Cardiac muscle cell (in vitro differentiated cells and primary cell): Measurements from ENCODE around the gene RPL36AL. TPM values are rescaled to one million over a fixed set of nuclear protein-coding genes. Genes with fewer than 3 reads are reported as not detected.
A peak's percentile ranks its signal among the peaks of the same experiment; 100 is the strongest.
"Not testable (repeated sequence)": the region's sequence is repeated elsewhere in the genome, so short reads cannot be mapped to it uniquely, and the experiment has no call there.

Source experiments
- DNase-seq, 2 donors: peaks; one replicate each; pipeline versions ENCODE4 v3.0.0 to v3.0.0-alpha.2; 2010 to 2017; ENCODE audit warnings: low read depth in 1 of 2, low spot score in 1 of 2
- H3K27ac ChIP-seq: fragments of 200-600 bp; sonication (generic); 2 replicates; pipeline ENCODE4 v1.5.1; 2016
- H3K27me3 ChIP-seq: fragments of 200-600 bp; sonication (generic); 2 replicates; pipeline ENCODE4 v1.6.0; 2016; ENCODE audit warnings: control low read depth
- H3K36me3 ChIP-seq: fragments of 200-600 bp; sonication (generic); 2 replicates; pipeline ENCODE4 v1.5.1; 2016; ENCODE audit warnings: control low read depth
- H3K4me1 ChIP-seq: fragments of 200-600 bp; sonication (generic); 2 replicates; pipeline ENCODE4 v1.8.1; 2017; ENCODE audit warnings: low read depth, mild to moderate bottlenecking, mixed run types
- H3K4me3 ChIP-seq: fragments of 200-600 bp; sonication (generic); 2 replicates; pipeline ENCODE4 v1.5.1; 2016; ENCODE audit warnings: mild to moderate bottlenecking
- H3K9me3 ChIP-seq: fragments of 200-600 bp; sonication (generic); 2 replicates; pipeline ENCODE4 v1.5.1; 2017; ENCODE audit warnings: low read depth, mild to moderate bottlenecking, control low read depth
- polyA plus RNA-seq: library from polyadenylated mRNA; unstranded; fragments of >200 nt; fragmentation: Nextera tagmentation; extraction: Ambion mirVana; gene quantifications from 2 replicates; pipeline ENCODE4 v1.2.1, GENCODE V29; 2016
- total RNA-seq: library from RNA; depleted of rRNA; stranded (reverse); fragments of >200 nt; gene quantifications from 2 replicates; pipeline ENCODE4 v1.2.3, GENCODE V29; 2016
- TF ChIP-seq, protein P1 (sequence below): IDR thresholded peaks from 2 replicates; pipeline ENCODE4 v1.5.1; 2012; ENCODE audit warnings: low read depth, mild to moderate bottlenecking, low read length

Gene RPL36AL
- total RNA-seq (165 and 197 TPM in 2 replicates), polyA plus RNA-seq (185 and 208 TPM in 2 replicates)

DNA sequence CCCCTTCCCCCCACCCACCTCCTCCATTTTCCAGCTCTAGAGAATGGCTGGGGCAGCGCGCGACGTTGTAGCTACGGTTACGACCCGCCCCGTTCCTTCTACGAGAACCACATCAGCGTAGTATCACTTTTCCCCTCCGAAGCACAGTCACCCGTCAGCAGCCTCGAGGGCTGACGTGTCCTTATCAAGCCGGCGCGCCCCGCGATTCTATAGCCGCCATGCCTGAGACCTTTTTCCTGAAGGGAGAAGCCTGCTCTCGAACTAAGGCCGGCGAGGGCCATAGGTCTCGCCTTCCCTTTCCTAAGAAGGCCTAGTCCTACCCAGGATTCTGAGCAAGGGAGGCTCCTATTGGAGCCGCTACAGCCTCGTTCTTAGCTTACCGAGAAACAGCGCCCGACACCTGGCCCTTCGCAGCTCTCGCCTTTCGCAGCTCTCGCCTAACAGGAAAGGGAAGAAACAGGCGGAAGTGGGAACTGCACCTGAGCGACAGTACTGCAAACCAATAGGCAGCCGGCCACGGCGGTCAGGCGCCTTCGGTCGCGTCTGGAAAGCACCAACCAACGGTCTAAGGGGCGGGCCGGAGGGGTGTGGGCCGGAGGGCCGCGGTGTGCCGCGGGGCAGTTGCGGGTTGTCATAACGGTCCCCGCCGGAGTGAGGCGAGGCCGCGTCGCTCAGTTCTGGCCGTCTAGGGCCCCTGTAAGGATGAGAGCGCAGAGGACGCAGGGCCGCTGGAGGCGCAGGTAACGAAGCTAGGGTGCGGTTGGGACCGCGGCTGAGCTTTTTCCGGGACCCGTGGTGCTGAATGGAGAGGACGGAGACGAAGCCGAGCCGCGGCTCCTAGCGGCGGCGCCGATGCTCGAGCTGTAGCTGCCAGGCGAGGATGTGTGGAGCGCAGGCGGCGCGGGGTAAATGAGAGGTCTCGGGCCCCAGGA lies at the start of gene RPL36AL, which contains the start of gene MGAT2:
Gene RPL36AL (minus strand): TSS at position 445 of the 932 bp plus-strand sequence. CDS start 1,522 bp downstream, outside the sequence.
Gene MGAT2 (plus strand): TSS at position 618 of the 932 bp plus-strand sequence. CDS start 470 bp downstream, outside the sequence.
- Histone ChIP-seq H3K9me3 (no peaks in the 10 kb centered on the region), H3K36me3 (peaks cover 6% of the 10 kb centered on the region), H3K4me1 (peaks cover 19% of the 10 kb centered on the region), H3K27me3 (no peaks in the 10 kb centered on the region), H3K27ac (peak within 1 kb of the TSS; percentile 96), H3K4me3 (peak within 1 kb of the TSS; percentile 83)
- peak; percentile 97 to 99 for DNase-seq
- TF ChIP-seq, protein P1, sequence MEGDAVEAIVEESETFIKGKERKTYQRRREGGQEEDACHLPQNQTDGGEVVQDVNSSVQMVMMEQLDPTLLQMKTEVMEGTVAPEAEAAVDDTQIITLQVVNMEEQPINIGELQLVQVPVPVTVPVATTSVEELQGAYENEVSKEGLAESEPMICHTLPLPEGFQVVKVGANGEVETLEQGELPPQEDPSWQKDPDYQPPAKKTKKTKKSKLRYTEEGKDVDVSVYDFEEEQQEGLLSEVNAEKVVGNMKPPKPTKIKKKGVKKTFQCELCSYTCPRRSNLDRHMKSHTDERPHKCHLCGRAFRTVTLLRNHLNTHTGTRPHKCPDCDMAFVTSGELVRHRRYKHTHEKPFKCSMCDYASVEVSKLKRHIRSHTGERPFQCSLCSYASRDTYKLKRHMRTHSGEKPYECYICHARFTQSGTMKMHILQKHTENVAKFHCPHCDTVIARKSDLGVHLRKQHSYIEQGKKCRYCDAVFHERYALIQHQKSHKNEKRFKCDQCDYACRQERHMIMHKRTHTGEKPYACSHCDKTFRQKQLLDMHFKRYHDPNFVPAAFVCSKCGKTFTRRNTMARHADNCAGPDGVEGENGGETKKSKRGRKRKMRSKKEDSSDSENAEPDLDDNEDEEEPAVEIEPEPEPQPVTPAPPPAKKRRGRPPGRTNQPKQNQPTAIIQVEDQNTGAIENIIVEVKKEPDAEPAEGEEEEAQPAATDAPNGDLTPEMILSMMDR = peak; percentile 40

DNA sequence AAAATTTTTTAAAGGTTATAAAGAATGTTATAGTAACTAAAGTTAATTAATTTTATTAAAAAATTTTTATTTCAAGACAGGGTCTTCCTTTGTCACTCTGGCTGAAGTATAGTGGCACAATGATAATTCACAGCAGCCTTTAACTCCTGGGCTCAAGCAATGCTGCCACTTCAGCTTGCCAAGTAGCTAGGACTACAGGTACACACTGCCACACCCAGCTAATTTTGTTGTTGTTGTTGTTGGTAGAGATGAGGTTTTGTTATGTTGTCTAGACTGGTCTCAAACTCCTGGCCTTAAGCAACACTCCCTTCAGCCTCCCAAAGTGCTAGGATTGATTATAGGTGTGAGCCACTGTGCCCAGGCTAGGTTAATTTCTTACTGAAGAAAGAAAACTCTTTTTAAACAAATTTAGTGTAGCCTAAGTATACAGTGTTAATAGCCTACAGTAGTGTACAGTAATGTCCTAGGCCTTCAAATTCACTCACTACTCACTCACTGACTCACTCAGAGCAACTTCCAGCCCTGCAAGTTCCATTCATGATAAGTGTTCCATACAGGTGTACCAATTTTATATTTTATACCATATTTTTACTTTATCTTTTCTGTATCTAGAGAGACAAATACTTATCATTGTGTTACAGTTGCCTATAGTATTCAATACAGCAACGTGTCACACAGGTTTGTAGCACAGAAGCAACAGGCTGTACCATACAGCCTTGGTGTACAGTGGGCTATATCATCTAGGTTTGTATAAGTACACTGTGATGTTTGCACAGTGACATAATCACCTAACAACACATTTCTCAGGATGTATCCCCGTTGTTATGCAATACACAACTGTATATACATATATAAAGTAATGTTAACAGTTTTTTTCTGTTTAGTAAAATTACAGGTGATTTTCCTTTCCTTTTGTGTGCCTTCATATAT lies 39.4 kb upstream of the RPL36AL start:
- no peak overlapping the region for H3K4me3 ChIP-seq
- H3K36me3 ChIP-seq = no peaks in the 10 kb centered on the region
- DNase-seq = no peak
- TF ChIP-seq, protein P1 = no peak
- H3K27me3 ChIP-seq = no peaks in the 10 kb centered on the region
- no peak overlapping the region for H3K27ac ChIP-seq
- H3K4me1 ChIP-seq = no peaks in the 10 kb centered on the region
- H3K9me3 ChIP-seq = no peaks in the 10 kb centered on the region

DNA sequence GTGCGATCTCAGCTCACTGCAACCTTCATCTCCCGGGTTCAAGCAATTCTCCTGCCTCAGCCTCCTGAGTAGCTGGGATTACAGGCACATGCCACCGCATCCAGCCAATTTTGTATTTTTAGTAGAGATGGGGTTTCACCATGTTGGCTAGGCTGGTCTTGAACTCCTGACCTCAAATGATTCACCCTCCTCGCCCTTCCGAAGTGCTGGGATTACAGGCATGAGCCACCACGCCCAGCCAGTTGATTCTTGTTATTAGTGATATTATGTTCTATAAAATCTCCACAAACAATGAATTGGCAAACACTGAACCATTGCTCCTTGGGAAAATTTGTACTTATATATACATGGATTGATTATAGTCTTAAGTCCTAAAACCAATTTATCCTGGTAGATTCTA lies 37.1 kb upstream of the RPL36AL start:
- not testable (repeated sequence) for H3K27me3 ChIP-seq, H3K27ac ChIP-seq, DNase-seq, H3K4me1 ChIP-seq, H3K4me3 ChIP-seq, H3K9me3 ChIP-seq, H3K36me3 ChIP-seq

DNA sequence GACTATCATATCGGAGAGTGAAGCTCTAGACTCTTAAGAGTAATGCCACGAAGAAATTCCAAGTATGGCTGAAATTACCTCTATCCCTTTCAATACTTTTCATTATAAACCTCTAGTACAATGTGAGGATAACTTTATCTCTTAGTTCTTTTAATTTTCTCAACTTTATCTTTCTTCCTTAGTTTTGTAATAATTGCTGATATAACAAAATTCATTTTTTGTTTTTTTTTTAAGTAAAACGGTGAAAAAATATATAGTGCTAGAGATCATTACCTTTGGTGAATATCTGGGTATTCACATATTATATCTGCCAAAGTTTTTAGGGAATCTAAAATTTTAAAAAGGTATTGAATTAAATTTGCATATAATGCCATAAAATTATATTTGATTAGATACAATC lies 34.1 kb upstream of the RPL36AL start:
- TF ChIP-seq, protein P1 = no peak
- H3K27ac ChIP-seq = no peak overlapping the region
- no peaks in the 10 kb centered on the region for H3K4me1 ChIP-seq
- no peak overlapping the region for H3K4me3 ChIP-seq
- H3K9me3 ChIP-seq = no peaks in the 10 kb centered on the region
- no peaks in the 10 kb centered on the region for H3K36me3 ChIP-seq
- no peak for DNase-seq
- H3K27me3 ChIP-seq = no peaks in the 10 kb centered on the region

DNA sequence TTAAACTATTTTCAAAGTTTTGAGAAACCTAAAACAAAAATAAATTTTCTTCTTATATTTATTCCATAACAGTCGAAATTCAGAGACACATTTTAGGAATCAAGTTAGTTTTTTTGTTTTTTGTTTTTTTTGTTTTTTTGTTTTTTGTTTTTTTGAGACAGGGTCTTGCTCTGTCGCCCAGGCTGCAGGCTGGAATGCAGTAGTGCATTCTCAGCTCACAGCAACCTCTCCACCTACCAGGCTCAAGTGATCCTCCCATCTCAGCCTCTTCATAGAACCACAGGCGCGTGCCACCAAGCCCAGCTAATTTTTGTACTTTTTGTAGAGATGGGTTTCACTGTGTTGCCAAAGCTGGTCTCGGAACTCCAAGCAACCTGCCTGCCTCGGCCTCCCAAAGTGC lies 33.1 kb upstream of the RPL36AL start:
- TF ChIP-seq, protein P1 = no peak
- H3K4me3 ChIP-seq = no peak overlapping the region
- H3K27ac ChIP-seq = no peak overlapping the region
- H3K4me1 ChIP-seq = no peaks in the 10 kb centered on the region
- DNase-seq = no peak
- no peaks in the 10 kb centered on the region for H3K9me3 ChIP-seq
- no peaks in the 10 kb centered on the region for H3K36me3 ChIP-seq
- no peaks in the 10 kb centered on the region for H3K27me3 ChIP-seq
